ENCODE results near the gene CLDN15. TPM values are rescaled to one million over a fixed set of nuclear protein-coding genes. Genes with fewer than 3 reads are reported as not detected.

The CLDN15 gene
- total and polyA plus RNA-seq, 5 donors from 2014 or later, result 0.64 to 22.7 (median 0.88) TPM

DNA sequence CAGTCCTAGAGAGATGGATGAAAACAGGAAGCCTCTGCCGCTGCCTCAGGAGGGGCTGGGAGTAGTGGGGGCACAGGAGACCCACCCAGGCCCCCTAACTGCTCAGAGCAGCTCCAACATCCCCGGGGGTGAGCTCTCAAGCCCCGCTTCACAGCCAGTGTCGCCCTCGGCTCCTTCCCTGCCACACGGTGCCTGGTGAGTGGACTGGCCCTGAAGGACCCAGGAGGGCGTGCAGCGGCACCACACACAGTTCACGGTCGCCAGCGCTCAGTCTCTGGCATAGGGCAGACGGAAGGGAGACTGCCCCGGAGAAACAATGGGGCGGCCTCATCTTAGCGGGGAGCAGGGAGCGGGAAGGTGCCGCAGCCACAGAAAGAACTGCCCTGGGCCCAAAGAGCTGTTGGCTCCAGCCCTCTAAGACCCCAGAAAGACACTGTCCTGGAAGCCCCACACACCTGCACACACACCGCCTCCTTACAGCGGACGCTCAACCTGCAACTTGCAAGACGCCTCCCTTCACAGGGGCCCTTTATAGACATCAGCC is 1.2 kb downstream of the CLDN15 start:
- Histone ChIP-seq H3K27ac (ENCODE audit: insufficient read depth, low read length, poor library complexity, severe bottlenecking) (no peak overlapping the region), H3K9me3 (ENCODE audit: control insufficient read depth in 2 of 2, low read length in 2 of 2) (no peaks in the 10 kb centered on the region), H3K36me3 (ENCODE audit: control insufficient read depth, insufficient read depth, low read length) (peaks cover 24% of the 10 kb centered on the region), H3K4me3 (ENCODE audit: low read depth, low read length) (no peak overlapping the region), H3K27me3 (ENCODE audit: control insufficient read depth, insufficient read depth, low read length) (no peaks in the 10 kb centered on the region), H3K4me1 (ENCODE audit: control insufficient read depth, insufficient read depth, low read length, poor library complexity, severe bottlenecking) (no peaks in the 10 kb centered on the region)
- no peaks in the 10 kb centered on the region for H3K27me3 Mint-ChIP-seq
- no peak overlapping the region for H3K27ac Mint-ChIP-seq
- peaks cover 6% of the 10 kb centered on the region for H3K36me3 Mint-ChIP-seq
- H3K4me3 Mint-ChIP-seq, result no peak overlapping the region
- no peaks in the 10 kb centered on the region for H3K9me3 Mint-ChIP-seq
- peaks cover 0 to 5% (median 0%) of the 10 kb centered on the region in 4 donors for H3K4me1 Mint-ChIP-seq
- no peak for ATAC-seq (ENCODE audit: low read depth in 2 of 2)
- no peak for DNase-seq

DNA sequence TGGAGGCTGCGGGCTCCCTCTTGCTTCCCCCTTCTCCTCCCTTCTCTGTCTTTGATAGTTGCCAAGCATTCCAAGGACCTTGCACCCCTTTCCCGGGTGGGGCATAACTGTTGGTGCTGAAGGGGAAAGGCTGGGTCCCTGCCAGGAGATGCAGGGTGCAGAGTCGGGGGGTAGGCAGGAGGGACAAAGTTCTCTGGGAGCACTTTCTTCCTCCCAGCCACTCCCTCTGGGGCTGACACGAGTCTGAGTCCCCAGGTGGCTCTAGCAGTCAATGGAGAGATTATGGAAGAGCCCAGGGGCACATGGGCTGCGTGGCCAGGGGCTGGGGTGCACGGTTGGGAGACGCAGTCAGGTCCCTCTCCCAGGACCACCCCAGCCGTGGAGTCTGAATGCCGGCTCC is 2.1 kb downstream of the CLDN15 start:
- Mint-ChIP-seq H3K4me3 (no peak overlapping the region), H3K4me1 (peaks cover 0 to 6% (median 1%) of the 10 kb centered on the region in 4 donors), H3K9me3 (no peaks in the 10 kb centered on the region), H3K36me3 (peaks cover 4% of the 10 kb centered on the region), H3K27me3 (no peaks in the 10 kb centered on the region), H3K27ac (no peak overlapping the region)
- peaks cover 23% of the 10 kb centered on the region for H3K36me3 ChIP-seq (ENCODE audit: control insufficient read depth, insufficient read depth, low read length)
- no peaks in the 10 kb centered on the region for H3K9me3 ChIP-seq (ENCODE audit: control insufficient read depth in 2 of 2, low read length in 2 of 2)
- no peak overlapping the region for H3K4me3 ChIP-seq (ENCODE audit: low read depth, low read length)
- DNase-seq (no peak), ATAC-seq (ENCODE audit: low read depth in 2 of 2) (no peak)
- no peak overlapping the region for H3K27ac ChIP-seq (ENCODE audit: insufficient read depth, low read length, poor library complexity, severe bottlenecking)
- H3K27me3 ChIP-seq (ENCODE audit: control insufficient read depth, insufficient read depth, low read length), result no peaks in the 10 kb centered on the region
- H3K4me1 ChIP-seq (ENCODE audit: control insufficient read depth, insufficient read depth, low read length, poor library complexity, severe bottlenecking), result no peaks in the 10 kb centered on the region

DNA sequence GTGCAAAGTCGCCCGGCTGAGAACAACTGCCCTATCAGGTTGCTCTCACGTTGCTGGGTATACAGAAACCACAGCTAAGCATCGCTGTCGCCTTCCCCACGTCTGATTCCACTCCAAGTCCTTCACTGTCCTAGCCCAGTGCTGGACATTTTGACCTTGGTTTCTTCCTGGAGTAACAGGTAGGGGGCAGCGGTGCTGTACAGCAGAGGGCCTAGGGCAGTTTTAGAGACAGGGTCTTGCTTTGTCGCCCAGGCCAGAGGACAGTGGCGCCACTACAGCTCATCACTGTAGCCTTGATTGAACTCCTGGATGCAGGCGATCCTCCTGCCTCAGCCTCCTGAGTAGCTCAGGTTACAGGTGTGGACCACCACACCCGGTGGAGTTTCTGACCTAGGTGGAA is 2.6 kb downstream of the CLDN15 start:
- peaks cover 18% of the 10 kb centered on the region for H3K36me3 ChIP-seq (ENCODE audit: control insufficient read depth, insufficient read depth, low read length)

DNA sequence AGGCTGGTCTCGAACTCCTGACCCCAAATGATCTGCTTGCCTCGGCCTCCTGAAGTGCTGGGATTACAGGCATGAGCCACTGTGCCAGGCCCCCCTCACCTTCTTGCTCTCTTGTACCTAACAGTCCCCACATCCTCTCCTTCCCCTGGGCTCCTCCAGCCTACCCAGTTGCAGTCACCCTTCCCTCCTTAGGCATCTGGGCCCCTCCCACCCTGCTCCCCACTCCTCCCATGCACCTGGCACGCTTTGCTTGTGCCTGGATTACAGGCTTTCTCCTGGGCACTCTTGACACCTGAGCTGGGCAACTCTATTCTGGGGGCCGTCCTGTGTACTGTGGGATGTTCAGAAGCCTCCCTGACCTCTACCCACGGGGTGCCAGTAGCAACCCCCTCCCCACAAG is 3.0 kb downstream of the CLDN15 start:
- Mint-ChIP-seq H3K27ac (peak overlapping the region in 1 of 3 donors; percentile 55), H3K4me3 (no peak overlapping the region), H3K4me1 (peaks cover 0 to 6% (median 2%) of the 10 kb centered on the region in 4 donors), H3K9me3 (no peaks in the 10 kb centered on the region), H3K27me3 (no peaks in the 10 kb centered on the region), H3K36me3 (peaks cover 3% of the 10 kb centered on the region)
- Histone ChIP-seq H3K9me3 (ENCODE audit: control insufficient read depth in 2 of 2, low read length in 2 of 2) (no peaks in the 10 kb centered on the region), H3K4me1 (ENCODE audit: control insufficient read depth, insufficient read depth, low read length, poor library complexity, severe bottlenecking) (no peaks in the 10 kb centered on the region), H3K27me3 (ENCODE audit: control insufficient read depth, insufficient read depth, low read length) (no peaks in the 10 kb centered on the region), H3K27ac (ENCODE audit: insufficient read depth, low read length, poor library complexity, severe bottlenecking) (no peak overlapping the region), H3K4me3 (ENCODE audit: low read depth, low read length) (no peak overlapping the region), H3K36me3 (ENCODE audit: control insufficient read depth, insufficient read depth, low read length) (peaks cover 14% of the 10 kb centered on the region)
- ATAC-seq (ENCODE audit: low read depth in 2 of 2) (no peak), DNase-seq (no peak)

More for the DNA sequence above, 2.6 kb downstream of the CLDN15 start:
- DNase-seq, result no peak
- H3K36me3 Mint-ChIP-seq, result peaks cover 3% of the 10 kb centered on the region
- H3K4me1 Mint-ChIP-seq, result peaks cover 0 to 6% (median 2%) of the 10 kb centered on the region in 4 donors
- no peak overlapping the region for H3K4me3 Mint-ChIP-seq
- peak overlapping the region in 1 of 3 donors; percentile 55 for H3K27ac Mint-ChIP-seq
- Histone ChIP-seq H3K27me3 (ENCODE audit: control insufficient read depth, insufficient read depth, low read length) (no peaks in the 10 kb centered on the region), H3K9me3 (ENCODE audit: control insufficient read depth in 2 of 2, low read length in 2 of 2) (no peaks in the 10 kb centered on the region), H3K27ac (ENCODE audit: insufficient read depth, low read length, poor library complexity, severe bottlenecking) (no peak overlapping the region), H3K4me3 (ENCODE audit: low read depth, low read length) (no peak overlapping the region), H3K4me1 (ENCODE audit: control insufficient read depth, insufficient read depth, low read length, poor library complexity, severe bottlenecking) (no peaks in the 10 kb centered on the region)
- H3K9me3 Mint-ChIP-seq, result no peaks in the 10 kb centered on the region
- no peaks in the 10 kb centered on the region for H3K27me3 Mint-ChIP-seq
- ATAC-seq (ENCODE audit: low read depth in 2 of 2), result no peak

DNA sequence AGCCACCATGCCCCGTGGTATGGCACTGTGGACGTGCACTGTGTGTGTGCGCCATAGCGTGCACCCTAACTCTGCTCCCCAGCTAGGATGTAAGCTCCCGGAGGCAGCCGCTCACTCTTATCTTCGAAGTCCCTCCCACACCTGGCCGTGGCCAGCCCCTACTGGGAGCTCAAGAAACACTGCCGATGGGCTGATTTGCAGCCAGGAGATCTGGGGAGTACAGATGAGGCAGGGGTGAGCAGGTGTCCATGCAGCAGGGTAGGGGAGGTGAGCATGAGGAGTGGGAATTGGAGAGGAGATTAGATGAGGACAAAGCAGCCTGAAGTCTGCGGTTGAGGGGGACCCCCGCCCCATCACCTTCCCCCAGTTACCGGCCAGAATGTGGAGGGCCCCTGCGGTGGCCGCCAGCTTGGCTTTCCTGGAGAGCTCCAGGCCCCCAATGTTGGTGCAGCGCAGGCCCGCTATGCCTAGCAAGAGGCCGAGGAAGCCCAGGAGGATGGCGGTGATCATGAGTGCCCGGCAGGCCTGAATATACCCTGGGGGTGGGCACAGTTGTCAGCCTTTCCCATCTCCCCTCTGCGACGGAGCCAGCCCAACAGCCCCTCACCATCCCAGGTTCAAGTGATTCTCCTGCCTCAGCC is 3.6 kb downstream of the CLDN15 start:
- Histone ChIP-seq H3K4me3 (ENCODE audit: low read depth, low read length) (no peak overlapping the region), H3K36me3 (ENCODE audit: control insufficient read depth, insufficient read depth, low read length) (peaks cover 8% of the 10 kb centered on the region), H3K4me1 (ENCODE audit: control insufficient read depth, insufficient read depth, low read length, poor library complexity, severe bottlenecking) (no peaks in the 10 kb centered on the region), H3K27ac (ENCODE audit: insufficient read depth, low read length, poor library complexity, severe bottlenecking) (no peak overlapping the region), H3K9me3 (ENCODE audit: control insufficient read depth in 2 of 2, low read length in 2 of 2) (no peaks in the 10 kb centered on the region), H3K27me3 (ENCODE audit: control insufficient read depth, insufficient read depth, low read length) (no peaks in the 10 kb centered on the region)
- Mint-ChIP-seq H3K4me1 (peaks cover 0 to 6% (median 2%) of the 10 kb centered on the region in 4 donors), H3K4me3 (no peak overlapping the region), H3K9me3 (no peaks in the 10 kb centered on the region), H3K27me3 (no peaks in the 10 kb centered on the region), H3K36me3 (peaks cover 6% of the 10 kb centered on the region), H3K27ac (peak overlapping the region in 1 of 3 donors; percentile 31)
- DNase-seq (no peak), ATAC-seq (ENCODE audit: low read depth in 2 of 2) (no peak)

DNA sequence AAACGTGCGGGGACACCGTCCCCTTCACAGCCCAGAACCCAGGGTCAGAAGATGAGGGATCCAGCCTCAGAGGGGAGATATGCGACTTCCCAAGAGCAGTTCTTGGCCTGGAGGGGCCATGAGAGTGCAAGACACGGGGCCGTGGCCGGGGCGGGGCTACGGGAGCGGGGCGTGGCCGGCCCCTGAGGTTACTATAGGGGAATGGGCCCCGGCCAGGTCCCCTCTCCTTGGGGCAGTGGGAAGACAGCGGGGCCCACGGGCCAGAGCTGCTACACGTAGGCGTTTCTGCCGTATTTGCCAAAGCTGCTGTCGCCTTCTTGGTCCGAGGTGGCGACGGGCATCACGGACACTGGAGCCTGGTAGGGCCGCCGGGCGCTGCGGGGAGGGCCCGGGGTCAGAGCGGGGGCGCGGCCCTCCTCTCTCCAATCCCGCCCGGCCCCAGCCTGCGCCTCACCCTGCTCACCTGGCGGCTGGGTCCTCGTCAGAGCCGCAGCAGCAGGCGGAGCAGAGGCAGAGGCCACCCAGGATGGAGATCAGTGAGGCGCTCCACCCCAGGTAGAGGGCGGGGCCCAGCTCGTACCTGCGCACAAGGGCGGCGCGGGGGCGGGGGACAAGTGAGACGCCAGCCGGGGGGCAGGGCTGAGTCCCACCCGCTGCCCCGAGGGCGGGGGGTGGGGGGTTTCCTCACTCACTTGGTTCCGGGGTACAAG is 5.3 kb downstream of the CLDN15 start:
- no peak for DNase-seq
- H3K27me3 Mint-ChIP-seq, result no peaks in the 10 kb centered on the region
- peaks cover 7% of the 10 kb centered on the region for H3K36me3 Mint-ChIP-seq
- H3K4me3 Mint-ChIP-seq, result no peak overlapping the region
- no peaks in the 10 kb centered on the region for H3K27me3 ChIP-seq (ENCODE audit: control insufficient read depth, insufficient read depth, low read length)
- no peak overlapping the region for H3K27ac ChIP-seq (ENCODE audit: insufficient read depth, low read length, poor library complexity, severe bottlenecking)
- H3K4me1 ChIP-seq (ENCODE audit: control insufficient read depth, insufficient read depth, low read length, poor library complexity, severe bottlenecking), result no peaks in the 10 kb centered on the region
- H3K9me3 Mint-ChIP-seq, result no peaks in the 10 kb centered on the region
- H3K4me3 ChIP-seq (ENCODE audit: low read depth, low read length), result no peak overlapping the region
- H3K4me1 Mint-ChIP-seq, result peaks cover 0 to 6% (median 2%) of the 10 kb centered on the region in 4 donors
- H3K36me3 ChIP-seq (ENCODE audit: control insufficient read depth, insufficient read depth, low read length), result peaks cover 7% of the 10 kb centered on the region
- H3K9me3 ChIP-seq (ENCODE audit: control insufficient read depth in 2 of 2, low read length in 2 of 2), result no peaks in the 10 kb centered on the region
- H3K27ac Mint-ChIP-seq, result no peak overlapping the region
- no peak for ATAC-seq (ENCODE audit: low read depth in 2 of 2)

DNA sequence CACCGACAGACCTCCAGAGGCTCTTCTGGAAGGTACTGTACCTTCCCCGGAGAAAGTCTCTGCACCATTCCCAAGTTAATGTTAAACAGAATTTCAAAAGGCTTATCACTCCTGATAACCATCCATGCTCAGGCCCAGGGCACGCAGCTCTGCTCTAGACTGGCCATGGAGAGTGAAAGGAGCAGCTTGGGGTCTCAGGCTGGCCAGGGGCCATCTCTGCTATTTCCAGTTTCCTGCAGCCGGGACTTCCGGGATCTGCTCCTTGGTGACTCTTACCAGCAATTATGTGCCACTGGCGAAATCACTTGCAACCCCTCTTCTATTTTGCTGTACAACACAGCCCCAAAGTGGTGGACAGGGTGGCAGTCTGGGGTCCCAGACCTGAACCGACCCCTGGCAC is 6.0 kb downstream of the CLDN15 start:
- Mint-ChIP-seq H3K27me3 (no peaks in the 10 kb centered on the region), H3K9me3 (no peaks in the 10 kb centered on the region), H3K4me3 (no peak overlapping the region), H3K4me1 (peaks cover 0 to 6% (median 2%) of the 10 kb centered on the region in 4 donors), H3K36me3 (peaks cover 10% of the 10 kb centered on the region), H3K27ac (no peak overlapping the region)
- H3K27ac ChIP-seq (ENCODE audit: insufficient read depth, low read length, poor library complexity, severe bottlenecking), result no peak overlapping the region
- peaks cover 8% of the 10 kb centered on the region for H3K36me3 ChIP-seq (ENCODE audit: control insufficient read depth, insufficient read depth, low read length)
- ATAC-seq (ENCODE audit: low read depth in 2 of 2) (no peak), DNase-seq (no peak)
- no peaks in the 10 kb centered on the region for H3K27me3 ChIP-seq (ENCODE audit: control insufficient read depth, insufficient read depth, low read length)
- H3K4me3 ChIP-seq (ENCODE audit: low read depth, low read length), result no peak overlapping the region
- no peaks in the 10 kb centered on the region for H3K4me1 ChIP-seq (ENCODE audit: control insufficient read depth, insufficient read depth, low read length, poor library complexity, severe bottlenecking)
- H3K9me3 ChIP-seq (ENCODE audit: control insufficient read depth in 2 of 2, low read length in 2 of 2), result no peaks in the 10 kb centered on the region
